OCI-LY7 (cell line): Measurements from ENCODE around the gene ATG16L2.

Experiments used
- CTCF ChIP-seq: fragments of 200-600 bp; sonication (generic); conservative IDR thresholded peaks from 2 replicates; pipeline ENCODE4 v1.5.1; 2014; ENCODE audit warnings: mild to moderate bottlenecking, antibody characterized with exemption, low read length, moderate library complexity, mixed read lengths
- EZH2phosphoT487 ChIP-seq: fragments of 200-600 bp; sonication (generic); IDR thresholded peaks from 2 replicates; pipeline ENCODE4 v1.6.1; 2018; ENCODE audit warnings: low read depth, borderline replicate concordance, mild to moderate bottlenecking, mixed run types, antibody characterized with exemption, low read length, moderate library complexity, mixed read lengths

GRCh38 chr11:72805216-72805615 lies 9.0 kb upstream of the ATG16L2 start:
- no peak for TF ChIP-seq CTCF
- no peak for TF ChIP-seq EZH2phosphoT487
